Measurements from ENCODE around the gene SMYD3. TPM values are rescaled to one million over a fixed set of nuclear protein-coding genes. Genes with fewer than 3 reads are reported as not detected.

SMYD3 gene
- total RNA-seq, 1 donor: 171 TPM

- Histone ChIP-seq H3K4me3 (ENCODE audit: insufficient read depth, low read length) (no peak overlapping the region), H3K4me2 (ENCODE audit: insufficient read depth, low read length) (no peak overlapping the region), H2AFZ (ENCODE audit: low read length) (no peak overlapping the region), H3K36me3 (ENCODE audit: insufficient read depth, low read length) (no peaks in the 10 kb centered on the region), H4K20me1 (ENCODE audit: insufficient read depth, low read length) (no peaks in the 10 kb centered on the region), H3K27ac (ENCODE audit: low read depth, low read length) (no peak overlapping the region), H3K9me3 (ENCODE audit: low read depth, low read length) (no peaks in the 10 kb centered on the region), H3K4me1 (ENCODE audit: insufficient read depth, low read length) (no peaks in the 10 kb centered on the region), H3K79me2 (ENCODE audit: insufficient read depth, low read length) (no peaks in the 10 kb centered on the region), H3K27me3 (ENCODE audit: insufficient read depth, low read length) (no peaks in the 10 kb centered on the region)
- no peak for TF ChIP-seq CTCF (IDR thresholded peaks at IDR 0.05; ENCODE audit: extremely low read depth, low read depth, low read length)
- no peak for DNase-seq (ENCODE audit: insufficient read length, low spot score, missing footprints)
Measured at GRCh38 chr1:246099570-246099969, 407.5 kb downstream of the SMYD3 start.

GRCh38 chr1:246096356-246096755, 410.7 kb downstream of the SMYD3 start:
- no peak overlapping the region for H3K27ac ChIP-seq (ENCODE audit: low read depth, low read length)
- no peak for TF ChIP-seq CTCF (IDR thresholded peaks at IDR 0.05; ENCODE audit: extremely low read depth, low read depth, low read length)
- H3K36me3 ChIP-seq (ENCODE audit: insufficient read depth, low read length): no peaks in the 10 kb centered on the region
- no peaks in the 10 kb centered on the region for H3K79me2 ChIP-seq (ENCODE audit: insufficient read depth, low read length)
- H3K4me2 ChIP-seq (ENCODE audit: insufficient read depth, low read length): no peak overlapping the region
- no peak overlapping the region for H3K4me3 ChIP-seq (ENCODE audit: insufficient read depth, low read length)
- no peak for DNase-seq (ENCODE audit: insufficient read length, low spot score, missing footprints)
- H3K9me3 ChIP-seq (ENCODE audit: low read depth, low read length): no peaks in the 10 kb centered on the region
- no peaks in the 10 kb centered on the region for H3K4me1 ChIP-seq (ENCODE audit: insufficient read depth, low read length)
- H2AFZ ChIP-seq (ENCODE audit: low read length): no peak overlapping the region
- H4K20me1 ChIP-seq (ENCODE audit: insufficient read depth, low read length): no peaks in the 10 kb centered on the region
- no peaks in the 10 kb centered on the region for H3K27me3 ChIP-seq (ENCODE audit: insufficient read depth, low read length)

DNA sequence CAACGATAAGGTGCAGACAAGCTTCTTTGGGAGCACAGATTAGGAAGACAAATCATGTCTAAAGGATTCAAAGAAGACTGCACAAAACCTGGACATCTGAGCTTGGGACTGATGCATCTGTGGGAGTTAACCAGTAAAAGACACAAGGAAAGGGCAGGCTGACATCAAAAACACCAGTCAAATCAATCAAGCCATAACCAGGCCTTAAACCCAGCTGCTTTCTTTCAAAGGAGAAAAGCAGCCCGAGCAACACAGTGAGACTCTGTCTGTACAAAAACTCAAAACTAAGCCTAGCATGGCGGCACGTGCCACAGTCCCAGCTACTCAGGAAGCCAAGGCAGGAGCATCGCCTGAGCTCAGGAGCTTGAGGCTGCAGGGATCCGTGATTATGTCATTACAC, 411.6 kb downstream of the SMYD3 start:
- Histone ChIP-seq H3K27me3 (ENCODE audit: insufficient read depth, low read length) (no peaks in the 10 kb centered on the region), H3K4me3 (ENCODE audit: insufficient read depth, low read length) (no peak overlapping the region), H4K20me1 (ENCODE audit: insufficient read depth, low read length) (no peaks in the 10 kb centered on the region), H3K79me2 (ENCODE audit: insufficient read depth, low read length) (no peaks in the 10 kb centered on the region), H3K36me3 (ENCODE audit: insufficient read depth, low read length) (no peaks in the 10 kb centered on the region), H3K27ac (ENCODE audit: low read depth, low read length) (no peak overlapping the region), H3K9me3 (ENCODE audit: low read depth, low read length) (no peaks in the 10 kb centered on the region), H3K4me1 (ENCODE audit: insufficient read depth, low read length) (no peaks in the 10 kb centered on the region), H2AFZ (ENCODE audit: low read length) (no peak overlapping the region), H3K4me2 (ENCODE audit: insufficient read depth, low read length) (no peak overlapping the region)
- no peak for DNase-seq (ENCODE audit: insufficient read length, low spot score, missing footprints)
- TF ChIP-seq CTCF (IDR thresholded peaks at IDR 0.05; ENCODE audit: extremely low read depth, low read depth, low read length): no peak

DNA sequence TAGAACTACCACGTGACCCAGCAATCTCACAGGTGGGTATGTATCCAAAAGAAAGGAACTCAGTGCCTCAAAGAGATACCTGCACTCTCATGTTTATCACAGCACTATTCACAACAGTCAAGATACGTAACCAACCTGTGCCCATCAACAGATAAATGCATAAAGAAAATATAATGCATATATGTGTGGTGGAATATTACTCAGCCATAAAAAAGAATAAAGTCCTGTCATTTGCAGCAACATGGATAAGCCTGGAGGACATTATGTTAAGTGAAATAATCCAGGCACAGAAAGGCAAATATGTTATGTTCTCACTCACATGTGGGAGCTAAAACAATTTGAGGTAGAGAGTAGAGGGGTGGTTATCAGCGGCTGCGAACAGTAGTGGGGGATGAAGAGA, 413.8 kb downstream of the SMYD3 start:
- no peak for DNase-seq (ENCODE audit: insufficient read length, low spot score, missing footprints)
- Histone ChIP-seq H3K27me3 (ENCODE audit: insufficient read depth, low read length) (no peaks in the 10 kb centered on the region), H3K36me3 (ENCODE audit: insufficient read depth, low read length) (no peaks in the 10 kb centered on the region), H3K4me2 (ENCODE audit: insufficient read depth, low read length) (no peak overlapping the region), H4K20me1 (ENCODE audit: insufficient read depth, low read length) (no peaks in the 10 kb centered on the region), H3K4me1 (ENCODE audit: insufficient read depth, low read length) (no peaks in the 10 kb centered on the region), H2AFZ (ENCODE audit: low read length) (no peak overlapping the region), H3K27ac (ENCODE audit: low read depth, low read length) (no peak overlapping the region), H3K79me2 (ENCODE audit: insufficient read depth, low read length) (no peaks in the 10 kb centered on the region), H3K9me3 (ENCODE audit: low read depth, low read length) (no peaks in the 10 kb centered on the region), H3K4me3 (ENCODE audit: insufficient read depth, low read length) (no peak overlapping the region)
- TF ChIP-seq CTCF (IDR thresholded peaks at IDR 0.05; ENCODE audit: extremely low read depth, low read depth, low read length): no peak
